NOMO-1 treated with dmso at 0.1 percent for 144 hours (cell line): ENCODE data around the gene VCX2.
"Not testable (repeated sequence)": the region's sequence is repeated elsewhere in the genome, so short reads cannot be mapped to it uniquely, and the experiment has no call there.

Source experiments
- DNase-seq: peaks from one replicate; lab custom pipeline; 2025; ENCODE audit not compliant: unreplicated experiment; lab: John Stamatoyannopoulos, UW

Gene VCX2

GRCh38 chrX:8171169-8171568 lies at the start of gene VCX2:
Gene VCX2 (minus strand): TSS chrX:8171267. CDS start chrX:8170643, 624 bp downstream.
- not testable (repeated sequence) for DNase-seq

GRCh38 chrX:8204943-8205342 lies 33.9 kb upstream of the VCX2 start:
- no peak for DNase-seq

GRCh38 chrX:8204169-8204935 lies 33.3 kb upstream of the VCX2 start:
- no peak for DNase-seq

- DNase-seq: no peak
Measured at GRCh38 chrX:8201896-8202331, 30.8 kb upstream of the VCX2 start.

GRCh38 chrX:8196776-8197175 lies 25.7 kb upstream of the VCX2 start:
- no peak for DNase-seq

- no peak for DNase-seq
Measured at GRCh38 chrX:8194216-8194615, 23.1 kb upstream of the VCX2 start.

- DNase-seq: no peak
Measured at GRCh38 chrX:8192276-8192675, 21.2 kb upstream of the VCX2 start.

GRCh38 chrX:8191022-8191421 lies 20.0 kb upstream of the VCX2 start:
- no peak for DNase-seq

GRCh38 chrX:8190341-8190830 lies 19.3 kb upstream of the VCX2 start:
- no peak for DNase-seq

GRCh38 chrX:8189096-8189830 lies 18.2 kb upstream of the VCX2 start:
- DNase-seq: no peak

- DNase-seq: no peak
Measured at GRCh38 chrX:8183346-8183745, 12.3 kb upstream of the VCX2 start.

- DNase-seq: no peak
Measured at GRCh38 chrX:8179656-8180055, 8.6 kb upstream of the VCX2 start.

GRCh38 chrX:8154011-8154410 lies 17.1 kb downstream of the VCX2 start:
- DNase-seq: not testable (repeated sequence)

GRCh38 chrX:8147226-8147625 lies 23.8 kb downstream of the VCX2 start:
- no peak for DNase-seq

- no peak for DNase-seq
Measured at GRCh38 chrX:8144925-8145324, 26.1 kb downstream of the VCX2 start.

GRCh38 chrX:8141896-8142295 lies 29.2 kb downstream of the VCX2 start:
- no peak for DNase-seq

- no peak for DNase-seq
Measured at GRCh38 chrX:8140986-8141744, 29.9 kb downstream of the VCX2 start.

- no peak for DNase-seq
Measured at GRCh38 chrX:8139716-8140115, 31.4 kb downstream of the VCX2 start.

- no peak for DNase-seq
Measured at GRCh38 chrX:8138252-8138651, 32.8 kb downstream of the VCX2 start.

GRCh38 chrX:8126648-8127047 lies 44.4 kb downstream of the VCX2 start:
- no peak for DNase-seq

- no peak for DNase-seq
Measured at GRCh38 chrX:8126092-8126491, 45.0 kb downstream of the VCX2 start.
